Measurements from ENCODE around the gene UGT1A7. TPM values are rescaled to one million over a fixed set of nuclear protein-coding genes. Genes with fewer than 3 reads are reported as not detected.
A peak's percentile ranks its signal among the peaks of the same experiment; 100 is the strongest.
"Not testable (repeated sequence)": the region's sequence is repeated elsewhere in the genome, so short reads cannot be mapped to it uniquely, and the experiment has no call there.

UGT1A7 gene
- total RNA-seq, 1 experiment from 2014 or later, result not detected

GRCh38 chr2:233712611-233713261 lies 31.0 kb downstream of the UGT1A7 start, which contains the start of gene UGT1A5:
Gene UGT1A5 (plus strand): TSS chr2:233712907. CDS start chr2:233712992, 85 bp downstream.
- DNase-seq (ENCODE audit: low spot score), result no peak

GRCh38 chr2:233713262-233713615 lies 31.5 kb downstream of the UGT1A7 start:
- no peak for DNase-seq (ENCODE audit: low spot score)

- no peak for DNase-seq (ENCODE audit: low spot score)
Observed at GRCh38 chr2:233714121-233714520, 32.4 kb downstream of the UGT1A7 start.

- no peak for DNase-seq (ENCODE audit: low spot score)
Observed at GRCh38 chr2:233718552-233718951, 36.9 kb downstream of the UGT1A7 start, which contains the start of gene UGT1A4. Gene UGT1A4 (plus strand): TSS chr2:233718736. CDS start chr2:233718821, 85 bp downstream.

GRCh38 chr2:233728723-233729301 lies 47.1 kb downstream of the UGT1A7 start, which contains the start of gene UGT1A3:
Gene UGT1A3 (plus strand): TSS chr2:233729042. CDS start chr2:233729127, 85 bp downstream.
- no peak for DNase-seq (ENCODE audit: low spot score)

- DNase-seq (ENCODE audit: low spot score), result not testable (repeated sequence)
Observed at GRCh38 chr2:233736868-233737653, 55.4 kb downstream of the UGT1A7 start.

- DNase-seq (ENCODE audit: low spot score), result no peak
Observed at GRCh38 chr2:233740870-233741269, 59.2 kb downstream of the UGT1A7 start.

- no peak for DNase-seq (ENCODE audit: low spot score)
Observed at GRCh38 chr2:233743464-233744259, 62.0 kb downstream of the UGT1A7 start.

GRCh38 chr2:233745073-233745755 lies 63.5 kb downstream of the UGT1A7 start:
- no peak for DNase-seq (ENCODE audit: low spot score)

- not testable (repeated sequence) for DNase-seq (ENCODE audit: low spot score)
Observed at GRCh38 chr2:233745838-233746237, 64.1 kb downstream of the UGT1A7 start.

GRCh38 chr2:233746475-233747282 lies 65.0 kb downstream of the UGT1A7 start:
- DNase-seq (ENCODE audit: low spot score), result no peak

GRCh38 chr2:233747283-233747544 lies 65.5 kb downstream of the UGT1A7 start:
- DNase-seq (ENCODE audit: low spot score), result no peak

GRCh38 chr2:233750689-233751088 lies 69.0 kb downstream of the UGT1A7 start:
- not testable (repeated sequence) for DNase-seq (ENCODE audit: low spot score)

GRCh38 chr2:233751212-233752009 lies 69.7 kb downstream of the UGT1A7 start:
- DNase-seq (ENCODE audit: low spot score), result not testable (repeated sequence)

GRCh38 chr2:233754872-233755611 lies 73.3 kb downstream of the UGT1A7 start:
- DNase-seq (ENCODE audit: low spot score), result no peak

GRCh38 chr2:233756429-233757081 lies 74.9 kb downstream of the UGT1A7 start:
- DNase-seq (ENCODE audit: low spot score), result peak; percentile 47

- no peak for DNase-seq (ENCODE audit: low spot score)
Observed at GRCh38 chr2:233758141-233758540, 76.4 kb downstream of the UGT1A7 start.

- DNase-seq (ENCODE audit: low spot score), result no peak
Observed at GRCh38 chr2:233758849-233759248, 77.1 kb downstream of the UGT1A7 start.
